ENCODE results near the gene PPME1. TPM values are rescaled to one million over a fixed set of nuclear protein-coding genes. Genes with fewer than 3 reads are reported as not detected.

PPME1 gene
- total RNA-seq, 2 experiments from 2014 or later, result 28.6 to 28.8 TPM

DNA sequence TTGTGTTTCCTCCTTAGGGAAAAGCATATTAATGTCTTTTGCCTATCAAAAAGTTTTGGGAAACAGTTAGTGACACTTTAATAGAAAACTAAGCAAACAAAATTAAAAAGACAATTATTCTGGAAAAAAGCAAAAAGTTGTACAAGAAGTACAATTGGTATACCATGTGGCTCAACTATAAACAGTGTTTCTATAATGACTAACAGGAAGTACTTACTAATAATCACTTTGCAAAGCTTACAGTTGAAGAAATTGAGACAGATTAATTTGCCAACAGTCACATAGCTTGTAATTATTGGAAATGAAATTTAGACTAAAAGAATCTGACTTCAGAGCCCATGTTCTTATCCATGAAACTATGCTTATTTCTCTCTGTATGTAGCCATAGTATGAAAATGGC lies 24.7 kb downstream of the PPME1 start:
- Histone ChIP-seq H3K9me2 (ENCODE audit: insufficient read depth, low read length) (no peaks in the 10 kb centered on the region), H3K27ac (ENCODE audit: low read depth, low read length, poor library complexity, severe bottlenecking) (no peak overlapping the region), H4K20me1 (ENCODE audit: insufficient read depth, low read length) (no peaks in the 10 kb centered on the region), H3K4me3 (ENCODE audit: low read depth, low read length, poor library complexity, severe bottlenecking) (no peak overlapping the region), H3K4me1 (ENCODE audit: insufficient read depth, low read length, poor library complexity, severe bottlenecking) (no peaks in the 10 kb centered on the region), H3K9me3 (ENCODE audit: low read length) (peaks cover 4% of the 10 kb centered on the region; the same call in 1 of the 2 replicates), H3K4me2 (ENCODE audit: low read length) (no peak overlapping the region), H3K36me3 (ENCODE audit: insufficient read depth, low read length) (peaks cover 9% of the 10 kb centered on the region; the same call in 1 of the 2 replicates), H3K79me2 (ENCODE audit: insufficient read depth, low read depth, low read length) (no peaks in the 10 kb centered on the region), H2AFZ (ENCODE audit: low read length) (no peak overlapping the region)
- POLR2A ChIA-PET, result interaction anchor here (0.9 kb wide), 1 partner anchor 176 kb away, joined by 4 read pairs; no protein-coding TSS in a partner anchor
- intact Hi-C loops (cut with micrococcal nuclease; ENCODE audit: unreplicated experiment), result no loop called here
- no peak for DNase-seq (ENCODE audit: low spot score)
- no peak for TF ChIP-seq EZH2phosphoT487 (IDR thresholded peaks at IDR 0.05; ENCODE audit: borderline replicate concordance, low read depth, low read length)
- TF ChIP-seq, protein P1, sequence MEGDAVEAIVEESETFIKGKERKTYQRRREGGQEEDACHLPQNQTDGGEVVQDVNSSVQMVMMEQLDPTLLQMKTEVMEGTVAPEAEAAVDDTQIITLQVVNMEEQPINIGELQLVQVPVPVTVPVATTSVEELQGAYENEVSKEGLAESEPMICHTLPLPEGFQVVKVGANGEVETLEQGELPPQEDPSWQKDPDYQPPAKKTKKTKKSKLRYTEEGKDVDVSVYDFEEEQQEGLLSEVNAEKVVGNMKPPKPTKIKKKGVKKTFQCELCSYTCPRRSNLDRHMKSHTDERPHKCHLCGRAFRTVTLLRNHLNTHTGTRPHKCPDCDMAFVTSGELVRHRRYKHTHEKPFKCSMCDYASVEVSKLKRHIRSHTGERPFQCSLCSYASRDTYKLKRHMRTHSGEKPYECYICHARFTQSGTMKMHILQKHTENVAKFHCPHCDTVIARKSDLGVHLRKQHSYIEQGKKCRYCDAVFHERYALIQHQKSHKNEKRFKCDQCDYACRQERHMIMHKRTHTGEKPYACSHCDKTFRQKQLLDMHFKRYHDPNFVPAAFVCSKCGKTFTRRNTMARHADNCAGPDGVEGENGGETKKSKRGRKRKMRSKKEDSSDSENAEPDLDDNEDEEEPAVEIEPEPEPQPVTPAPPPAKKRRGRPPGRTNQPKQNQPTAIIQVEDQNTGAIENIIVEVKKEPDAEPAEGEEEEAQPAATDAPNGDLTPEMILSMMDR (conservative IDR thresholded peaks at IDR 0.05; ENCODE audit: low read length), result no peak
- BruUV-seq (replicated peaks), result no TSS peak
- CTCF ChIA-PET (ENCODE audit: unreplicated experiment), result no interaction called here

GRCh38 chr11:74196781-74197486 lies 25.8 kb downstream of the PPME1 start:
- intact Hi-C loops (cut with micrococcal nuclease; ENCODE audit: unreplicated experiment), result no loop called here
- Histone ChIP-seq H4K20me1 (ENCODE audit: insufficient read depth, low read length) (no peaks in the 10 kb centered on the region), H3K9me3 (ENCODE audit: low read length) (no peaks in the 10 kb centered on the region; the same call in 1 of the 2 replicates), H2AFZ (ENCODE audit: low read length) (no peak overlapping the region), H3K4me1 (ENCODE audit: insufficient read depth, low read length, poor library complexity, severe bottlenecking) (no peaks in the 10 kb centered on the region), H3K79me2 (ENCODE audit: insufficient read depth, low read depth, low read length) (no peaks in the 10 kb centered on the region), H3K27ac (ENCODE audit: low read depth, low read length, poor library complexity, severe bottlenecking) (no peak overlapping the region), H3K9me2 (ENCODE audit: insufficient read depth, low read length) (no peaks in the 10 kb centered on the region), H3K36me3 (ENCODE audit: insufficient read depth, low read length) (no peaks in the 10 kb centered on the region; the same call in 1 of the 2 replicates), H3K4me2 (ENCODE audit: low read length) (no peak overlapping the region), H3K4me3 (ENCODE audit: low read depth, low read length, poor library complexity, severe bottlenecking) (no peak overlapping the region)
- TF ChIP-seq, protein P1 (conservative IDR thresholded peaks at IDR 0.05; ENCODE audit: low read length), result no peak
- no peak for TF ChIP-seq EZH2phosphoT487 (IDR thresholded peaks at IDR 0.05; ENCODE audit: borderline replicate concordance, low read depth, low read length)
- POLR2A ChIA-PET, result no interaction called here
- CTCF ChIA-PET (ENCODE audit: unreplicated experiment), result no interaction called here
- no peak for DNase-seq (ENCODE audit: low spot score)
- no TSS peak for BruUV-seq (replicated peaks)

GRCh38 chr11:74203966-74204365 lies 32.9 kb downstream of the PPME1 start:
- TF ChIP-seq EZH2phosphoT487 (IDR thresholded peaks at IDR 0.05; ENCODE audit: borderline replicate concordance, low read depth, low read length), result no peak
- TF ChIP-seq, protein P1 (conservative IDR thresholded peaks at IDR 0.05; ENCODE audit: low read length), result no peak
- no peak for DNase-seq (ENCODE audit: low spot score)
- Histone ChIP-seq H3K4me1 (ENCODE audit: insufficient read depth, low read length, poor library complexity, severe bottlenecking) (no peaks in the 10 kb centered on the region), H4K20me1 (ENCODE audit: insufficient read depth, low read length) (no peaks in the 10 kb centered on the region), H3K4me2 (ENCODE audit: low read length) (no peak overlapping the region), H3K27ac (ENCODE audit: low read depth, low read length, poor library complexity, severe bottlenecking) (no peak overlapping the region), H3K79me2 (ENCODE audit: insufficient read depth, low read depth, low read length) (no peaks in the 10 kb centered on the region), H2AFZ (ENCODE audit: low read length) (no peak overlapping the region), H3K9me3 (ENCODE audit: low read length) (no peaks in the 10 kb centered on the region; the same call in 1 of the 2 replicates), H3K9me2 (ENCODE audit: insufficient read depth, low read length) (no peaks in the 10 kb centered on the region), H3K4me3 (ENCODE audit: low read depth, low read length, poor library complexity, severe bottlenecking) (no peak overlapping the region), H3K36me3 (ENCODE audit: insufficient read depth, low read length) (peaks cover 31% of the 10 kb centered on the region)
- intact Hi-C loops (cut with micrococcal nuclease; ENCODE audit: unreplicated experiment), result no loop called here
- ChIA-PET CTCF (ENCODE audit: unreplicated experiment) (no interaction called here), POLR2A (no interaction called here)
- BruUV-seq (replicated peaks), result no TSS peak
